Activated CD8-positive, alpha-beta T cell treated with anti-CD3 and anti-CD28 coated beads for 36 hours (primary cell): ENCODE measurements around the gene SHISA6. TPM values are rescaled to one million over a fixed set of nuclear protein-coding genes. Genes with fewer than 3 reads are reported as not detected.
"Not testable (repeated sequence)": the region's sequence is repeated elsewhere in the genome, so short reads cannot be mapped to it uniquely, and the experiment has no call there.

Experiments used
- ATAC-seq: fragments of 200-7000 bp; cut with Tn5 transposase; one replicate; pipeline ENCODE4 v1.10.0; 2021; ENCODE audit warnings: mild to moderate bottlenecking, moderate library complexity
- CTCF ChIA-PET: fragments of 350-600 bp; sonication (Branson Sonifier 250); formaldehyde crosslinking; loops from one replicate; lab custom pipeline; 2021; ENCODE audit warnings: antibody characterized with exemption; lab: Charles Lee
- POLR2A ChIA-PET: fragments of 350-600 bp; sonication (Branson Sonifier 250); formaldehyde crosslinking; loops from one replicate; lab custom pipeline; 2021; ENCODE audit warnings: antibody characterized with exemption; lab: Charles Lee
- DNase-seq: peaks from one replicate; pipeline ENCODE4 v3.0.0-alpha.2; 2020
- H3K27ac Mint-ChIP-seq: one replicate; pipeline ENCODE4 v1.8.0; 2021; ENCODE audit warnings: mild to moderate bottlenecking, mixed read lengths
- H3K27me3 Mint-ChIP-seq: one replicate; pipeline ENCODE4 v1.8.0; 2021; ENCODE audit warnings: mixed read lengths
- H3K36me3 Mint-ChIP-seq: one replicate; pipeline ENCODE4 v1.8.0; 2021; ENCODE audit warnings: low read depth, mixed read lengths
- H3K4me1 Mint-ChIP-seq: one replicate; pipeline ENCODE4 v1.8.0; 2021; ENCODE audit warnings: low read depth, mixed read lengths
- H3K4me3 Mint-ChIP-seq: one replicate; pipeline ENCODE4 v1.8.0; 2021; ENCODE audit warnings: mild to moderate bottlenecking, moderate library complexity, mixed read lengths
- H3K9me3 Mint-ChIP-seq: one replicate; pipeline ENCODE4 v1.8.0; 2021; ENCODE audit warnings: mixed read lengths
- intact Hi-C: fragments of 100-400 bp; cut with micrococcal nuclease; formaldehyde crosslinking; loops from one replicate; pipeline ENCODE4 v1.10.0; 2022
- total RNA-seq, 2 experiments: library from RNA; stranded (reverse); gene quantifications; one replicate each; pipeline ENCODE4 v1.2.3, GENCODE V29; 2021
- TF ChIP-seq, protein P1 (sequence below): fragments of 200-600 bp; IDR thresholded peaks from one replicate; pipeline ENCODE4 v1.8.0; 2022; ENCODE audit warnings: antibody characterized with exemption, mild to moderate bottlenecking

SHISA6 gene
- total RNA-seq, 2 experiments from 2014 or later = not detected

DNA sequence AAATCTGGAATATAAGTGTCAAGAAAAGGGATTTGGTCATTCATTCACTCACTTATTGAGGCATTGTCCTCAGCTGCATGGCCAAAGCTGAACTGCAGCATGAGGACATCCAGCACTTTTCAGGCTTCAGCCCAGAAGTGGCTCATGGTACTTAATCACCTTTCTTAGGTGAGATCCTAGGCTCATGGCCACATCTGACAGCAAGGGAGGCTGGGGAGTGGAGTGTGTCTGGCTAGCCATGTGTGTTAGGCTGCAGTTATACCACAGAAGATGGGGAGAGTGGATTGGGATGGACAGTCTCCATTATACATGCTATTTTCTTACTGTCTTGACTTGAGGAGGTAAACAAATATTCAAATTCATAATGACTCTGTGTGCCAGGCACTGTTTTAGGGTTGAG lies 68.8 kb downstream of the SHISA6 start:
- ATAC-seq = no peak
- DNase-seq = no peak
- H3K9me3 Mint-ChIP-seq = peaks cover 4% of the 10 kb centered on the region
- POLR2A ChIA-PET = no interaction called here
- intact Hi-C loops = no loop called here
- H3K27me3 Mint-ChIP-seq = no peaks in the 10 kb centered on the region
- no peak overlapping the region for H3K4me3 Mint-ChIP-seq
- no peaks in the 10 kb centered on the region for H3K4me1 Mint-ChIP-seq
- TF ChIP-seq, protein P1, sequence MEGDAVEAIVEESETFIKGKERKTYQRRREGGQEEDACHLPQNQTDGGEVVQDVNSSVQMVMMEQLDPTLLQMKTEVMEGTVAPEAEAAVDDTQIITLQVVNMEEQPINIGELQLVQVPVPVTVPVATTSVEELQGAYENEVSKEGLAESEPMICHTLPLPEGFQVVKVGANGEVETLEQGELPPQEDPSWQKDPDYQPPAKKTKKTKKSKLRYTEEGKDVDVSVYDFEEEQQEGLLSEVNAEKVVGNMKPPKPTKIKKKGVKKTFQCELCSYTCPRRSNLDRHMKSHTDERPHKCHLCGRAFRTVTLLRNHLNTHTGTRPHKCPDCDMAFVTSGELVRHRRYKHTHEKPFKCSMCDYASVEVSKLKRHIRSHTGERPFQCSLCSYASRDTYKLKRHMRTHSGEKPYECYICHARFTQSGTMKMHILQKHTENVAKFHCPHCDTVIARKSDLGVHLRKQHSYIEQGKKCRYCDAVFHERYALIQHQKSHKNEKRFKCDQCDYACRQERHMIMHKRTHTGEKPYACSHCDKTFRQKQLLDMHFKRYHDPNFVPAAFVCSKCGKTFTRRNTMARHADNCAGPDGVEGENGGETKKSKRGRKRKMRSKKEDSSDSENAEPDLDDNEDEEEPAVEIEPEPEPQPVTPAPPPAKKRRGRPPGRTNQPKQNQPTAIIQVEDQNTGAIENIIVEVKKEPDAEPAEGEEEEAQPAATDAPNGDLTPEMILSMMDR = no peak
- no peaks in the 10 kb centered on the region for H3K36me3 Mint-ChIP-seq
- CTCF ChIA-PET = no interaction called here
- H3K27ac Mint-ChIP-seq = no peak overlapping the region

DNA sequence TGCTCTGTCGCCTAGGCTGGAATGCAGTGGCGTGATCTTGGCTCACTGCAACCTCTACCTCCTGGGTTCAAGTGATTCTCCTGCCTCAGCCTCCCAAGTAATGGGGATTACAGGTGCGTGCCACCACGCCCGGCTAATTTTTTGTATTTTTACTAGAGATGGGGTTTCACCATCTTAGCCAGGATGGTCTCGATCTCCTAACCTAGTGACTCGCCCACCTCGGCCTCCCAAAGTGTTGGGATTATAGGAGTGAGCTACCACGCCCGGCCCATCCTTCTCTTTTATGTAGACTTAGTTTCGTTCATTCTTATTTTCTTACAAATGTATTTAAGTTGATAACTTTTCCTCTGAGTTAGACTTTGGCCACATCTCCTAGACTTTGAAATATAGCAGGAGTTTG lies 75.4 kb downstream of the SHISA6 start:
- H3K4me3 Mint-ChIP-seq, CTCF ChIA-PET, H3K9me3 Mint-ChIP-seq, H3K36me3 Mint-ChIP-seq, intact Hi-C loops, ATAC-seq, POLR2A ChIA-PET, H3K27ac Mint-ChIP-seq, H3K4me1 Mint-ChIP-seq, DNase-seq, H3K27me3 Mint-ChIP-seq: not testable (repeated sequence)

DNA sequence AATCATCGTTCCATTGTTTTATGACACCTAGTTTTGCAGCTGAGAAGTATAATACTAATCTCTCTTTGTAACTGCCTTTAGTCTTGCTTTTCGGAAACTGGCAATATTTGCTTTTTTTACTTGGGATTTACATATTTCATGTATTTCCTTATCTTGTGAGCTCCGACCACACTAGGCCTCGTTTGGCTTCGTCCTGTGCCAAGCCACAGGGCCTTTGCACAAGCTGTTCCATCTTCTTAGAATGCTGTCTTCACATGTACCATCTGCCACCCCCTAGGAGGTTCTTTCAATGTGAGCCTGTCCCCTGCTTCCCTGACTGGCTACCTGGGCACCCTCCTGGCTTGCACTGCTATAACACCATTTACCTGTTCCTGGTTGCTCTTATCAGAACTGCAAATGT lies 77.2 kb downstream of the SHISA6 start:
- ATAC-seq (no peak), DNase-seq (no peak)
- intact Hi-C loops = no loop called here
- ChIA-PET CTCF (no interaction called here), POLR2A (no interaction called here)
- TF ChIP-seq, protein P1 = no peak
- no peaks in the 10 kb centered on the region for H3K4me1 Mint-ChIP-seq
- no peaks in the 10 kb centered on the region for H3K36me3 Mint-ChIP-seq
- H3K9me3 Mint-ChIP-seq = no peaks in the 10 kb centered on the region
- no peak overlapping the region for H3K27ac Mint-ChIP-seq
- H3K27me3 Mint-ChIP-seq = no peaks in the 10 kb centered on the region
- no peak overlapping the region for H3K4me3 Mint-ChIP-seq

DNA sequence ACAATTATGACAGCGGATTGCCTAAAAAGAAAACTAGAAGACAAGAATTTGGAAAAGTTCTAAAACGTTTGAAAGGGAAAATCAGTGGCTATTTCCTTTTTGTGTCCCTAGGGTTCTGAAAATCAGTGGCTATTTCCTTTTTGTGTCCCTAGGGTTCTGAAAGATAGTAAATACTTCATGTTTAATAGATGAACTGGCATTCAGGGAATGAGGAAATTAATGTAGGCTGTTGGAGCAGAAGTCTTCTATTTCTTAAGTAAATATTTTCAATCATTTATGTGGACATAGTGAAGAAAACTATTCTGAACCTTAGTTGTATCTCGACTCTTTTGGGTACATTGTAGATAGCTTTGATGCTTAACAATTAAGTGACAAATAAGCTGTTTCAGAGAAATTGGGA lies 78.9 kb downstream of the SHISA6 start:
- POLR2A ChIA-PET = no interaction called here
- Mint-ChIP-seq H3K27ac (no peak overlapping the region), H3K4me1 (no peaks in the 10 kb centered on the region), H3K36me3 (no peaks in the 10 kb centered on the region), H3K9me3 (no peaks in the 10 kb centered on the region), H3K4me3 (no peak overlapping the region), H3K27me3 (no peaks in the 10 kb centered on the region)
- ATAC-seq (no peak), DNase-seq (no peak)
- TF ChIP-seq, protein P1 = no peak
- CTCF ChIA-PET = no interaction called here
- intact Hi-C loops = no loop called here

DNA sequence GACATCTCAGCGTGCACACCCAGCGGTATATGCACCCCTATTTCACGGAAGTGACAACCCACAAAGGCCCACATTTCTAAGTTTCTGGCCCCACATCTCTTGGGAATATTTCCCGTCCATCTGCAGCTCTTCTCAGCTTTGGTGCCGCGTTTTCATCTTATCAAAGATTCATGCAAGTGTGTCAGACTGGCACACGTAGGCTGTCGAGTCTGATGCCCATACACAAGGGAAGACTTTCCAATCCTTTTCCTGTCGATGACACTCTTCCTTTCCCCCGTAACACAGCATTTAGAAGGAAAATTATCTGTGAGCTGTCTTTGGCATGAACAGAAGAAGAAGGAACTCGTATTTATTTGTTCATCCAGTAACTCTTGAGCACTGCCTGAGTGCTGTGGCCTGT lies 83.0 kb downstream of the SHISA6 start:
- no peaks in the 10 kb centered on the region for H3K36me3 Mint-ChIP-seq
- TF ChIP-seq, protein P1 = no peak
- ChIA-PET POLR2A (interaction anchor here (0.8 kb wide), 1 partner anchor 15 kb away, joined by 3 read pairs; no protein-coding TSS in a partner anchor), CTCF (no interaction called here)
- H3K4me1 Mint-ChIP-seq = no peaks in the 10 kb centered on the region
- intact Hi-C loops = no loop called here
- H3K27ac Mint-ChIP-seq = no peak overlapping the region
- no peak overlapping the region for H3K4me3 Mint-ChIP-seq
- ATAC-seq (no peak), DNase-seq (no peak)
- H3K27me3 Mint-ChIP-seq = no peaks in the 10 kb centered on the region
- no peaks in the 10 kb centered on the region for H3K9me3 Mint-ChIP-seq
